Upper lobe of left lung (tissue), 6 donors: ENCODE results near the gene EMX1. TPM values are rescaled to one million over a fixed set of nuclear protein-coding genes. Genes with fewer than 3 reads are reported as not detected.

ENCODE experiments used
- ATAC-seq, 2 donors: fragments of 200-7000 bp; cut with Tn5 transposase; one replicate each; pipeline ENCODE4 v1.9.1; 2022; ENCODE audit warnings: mild to moderate bottlenecking in 2 of 2, moderate library complexity in 2 of 2; ENCODE audit not compliant: low FRiP score in 2 of 2
- DNase-seq, 2 donors: peaks; one replicate each; pipeline ENCODE4 v3.0.0-alpha.2; 2019 to 2020
- H3K27ac ChIP-seq, 4 donors: fragments of 200-600 bp; sonication (generic); one replicate each; pipeline ENCODE4 v1.5.1; 2016 to 2019
- H3K27me3 ChIP-seq, 4 donors: fragments of 200-600 bp; sonication (generic); one replicate each; pipeline ENCODE4 v1.5.1; 2017 to 2019
- H3K36me3 ChIP-seq, 4 donors: fragments of 200-600 bp; sonication (generic); one replicate each; pipeline ENCODE4 v1.5.1; 2016 to 2019
- H3K4me1 ChIP-seq, 4 donors: fragments of 200-600 bp; sonication (generic); one replicate each; pipeline ENCODE4 v1.5.1; 2018 to 2019
- H3K4me3 ChIP-seq, 4 donors: fragments of 200-600 bp; sonication (generic); one replicate each; pipeline ENCODE4 v1.5.1; 2017 to 2019; ENCODE audit warnings: mild to moderate bottlenecking in 2 of 4, moderate library complexity in 1 of 4
- H3K9me3 ChIP-seq, 4 donors: fragments of 200-600 bp; sonication (generic); one replicate each; pipeline ENCODE4 v1.5.1; 2018 to 2019
- EP300 ChIP-seq, 4 donors: sonication (generic); formaldehyde crosslinking; IDR thresholded peaks; one replicate each; pipeline ENCODE4 v1.5.1; 2017; ENCODE audit warnings: antibody characterized with exemption in 4 of 4, control low read depth in 2 of 4
- POLR2A ChIP-seq, 4 donors: fragments of 450-650 bp; IDR thresholded peaks; one replicate each; pipeline ENCODE4 v1.5.1; 2016 to 2017; ENCODE audit warnings: antibody characterized with exemption in 4 of 4, mild to moderate bottlenecking in 2 of 4
- POLR2AphosphoS5 ChIP-seq, 2 donors: sonication (generic); formaldehyde crosslinking; IDR thresholded peaks; one replicate each; pipeline ENCODE4 v1.5.1; 2017; ENCODE audit warnings: antibody characterized with exemption in 2 of 2
- WGBS, 2 donors: methylation state at CpG; one replicate each; pipeline ENCODE4 v1.1.5; 2017 to 2018; 5-methylcytosine and 5-hydroxymethylcytosine counted together
- total RNA-seq, 6 donors: library from RNA; depleted of rRNA in 4 of 6; stranded (reverse); fragments of >200 nt in 4 of 6; gene quantifications; one replicate each; pipeline versions ENCODE4 v1.1.0 to v1.2.1, GENCODE V29; 2016 to 2021
- TF ChIP-seq, protein P1 (sequence below), 6 experiments: fragments of 450-650 bp in 4 of 6; fragments of 200-600 bp in 2 of 6; sonication (generic) in 2 of 6; IDR thresholded peaks; one replicate each; pipeline ENCODE4 v1.5.1; 2016 to 2019; ENCODE audit warnings: antibody characterized with exemption in 6 of 6
- donor health status: DM: no; HTN: no; CAD: no; lungs with moderate emphysema.
- donor health status: DM: no; HTN: yes; CAD: no; lungs with severe emphysema.

EMX1 gene
- total RNA-seq, 6 donors from 2014 or later = not detected

DNA sequence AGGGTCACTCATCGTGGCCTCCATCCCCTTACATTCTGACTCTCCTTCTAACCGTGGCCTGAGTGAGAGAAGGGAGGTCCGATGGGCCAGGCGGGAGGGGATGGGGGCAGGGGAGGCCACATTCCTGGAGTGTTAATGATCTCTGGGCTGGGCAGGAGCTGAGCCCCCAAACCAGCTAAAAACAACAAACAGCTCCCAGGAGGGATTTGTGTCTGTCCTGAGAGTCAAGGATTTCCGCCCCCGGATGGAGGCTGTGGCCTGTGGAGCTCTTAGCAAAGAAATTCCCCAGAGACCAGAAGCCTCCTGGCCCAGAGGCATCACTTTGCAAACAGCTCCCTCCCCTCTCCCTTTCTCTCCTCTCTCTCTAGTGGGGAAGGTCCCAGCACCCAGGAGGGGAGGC, 23.5 kb downstream of the EMX1 start:
- TF ChIP-seq POLR2A (IDR thresholded peaks at IDR 0.05) = no peak
- TF ChIP-seq, protein P1, sequence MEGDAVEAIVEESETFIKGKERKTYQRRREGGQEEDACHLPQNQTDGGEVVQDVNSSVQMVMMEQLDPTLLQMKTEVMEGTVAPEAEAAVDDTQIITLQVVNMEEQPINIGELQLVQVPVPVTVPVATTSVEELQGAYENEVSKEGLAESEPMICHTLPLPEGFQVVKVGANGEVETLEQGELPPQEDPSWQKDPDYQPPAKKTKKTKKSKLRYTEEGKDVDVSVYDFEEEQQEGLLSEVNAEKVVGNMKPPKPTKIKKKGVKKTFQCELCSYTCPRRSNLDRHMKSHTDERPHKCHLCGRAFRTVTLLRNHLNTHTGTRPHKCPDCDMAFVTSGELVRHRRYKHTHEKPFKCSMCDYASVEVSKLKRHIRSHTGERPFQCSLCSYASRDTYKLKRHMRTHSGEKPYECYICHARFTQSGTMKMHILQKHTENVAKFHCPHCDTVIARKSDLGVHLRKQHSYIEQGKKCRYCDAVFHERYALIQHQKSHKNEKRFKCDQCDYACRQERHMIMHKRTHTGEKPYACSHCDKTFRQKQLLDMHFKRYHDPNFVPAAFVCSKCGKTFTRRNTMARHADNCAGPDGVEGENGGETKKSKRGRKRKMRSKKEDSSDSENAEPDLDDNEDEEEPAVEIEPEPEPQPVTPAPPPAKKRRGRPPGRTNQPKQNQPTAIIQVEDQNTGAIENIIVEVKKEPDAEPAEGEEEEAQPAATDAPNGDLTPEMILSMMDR (IDR thresholded peaks at IDR 0.05) = no peak
- TF ChIP-seq EP300 (IDR thresholded peaks at IDR 0.05) = no peak
- no peak for TF ChIP-seq POLR2AphosphoS5 (IDR thresholded peaks at IDR 0.05)
- Histone ChIP-seq H3K9me3 (no peaks in the 10 kb centered on the region), H3K27me3 (no peaks in the 10 kb centered on the region), H3K27ac (no peak overlapping the region), H3K36me3 (peaks cover 0 to 22% (median 3%) of the 10 kb centered on the region in 4 donors), H3K4me1 (no peaks in the 10 kb centered on the region), H3K4me3 (no peak overlapping the region)
- DNase-seq = no peak
- 69 to 85% methylated on average over 6 of the region's 6 CpGs for WGBS, 2 donors
- no peak for ATAC-seq

DNA sequence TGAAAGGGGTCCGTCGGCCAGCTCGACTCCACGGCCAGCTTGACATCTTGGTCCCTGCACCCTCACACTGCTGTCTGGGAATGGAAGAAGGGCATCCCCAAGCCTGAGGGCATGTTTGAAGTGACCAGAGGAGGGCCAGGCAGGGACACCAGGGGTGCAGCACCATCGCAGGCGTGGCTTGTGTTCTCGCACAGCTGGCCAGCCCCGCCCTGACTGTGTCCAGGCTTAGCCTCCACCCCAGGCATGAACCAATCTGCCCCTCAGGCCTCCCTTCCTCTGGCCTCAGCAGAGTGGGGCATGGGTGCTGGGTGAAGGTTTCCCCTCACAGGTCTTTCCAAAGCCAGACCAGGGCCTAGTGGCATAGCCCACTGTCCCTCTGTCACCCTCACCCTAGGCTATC, 25.0 kb downstream of the EMX1 start:
- peaks cover 0 to 22% (median 3%) of the 10 kb centered on the region in 4 donors for H3K36me3 ChIP-seq
- TF ChIP-seq, protein P1 (IDR thresholded peaks at IDR 0.05) = no peak
- TF ChIP-seq POLR2A (IDR thresholded peaks at IDR 0.05) = no peak
- no peaks in the 10 kb centered on the region for H3K9me3 ChIP-seq
- no peak for DNase-seq
- no peaks in the 10 kb centered on the region for H3K27me3 ChIP-seq
- no peak for ATAC-seq
- no peak overlapping the region for H3K4me3 ChIP-seq
- 94 to 100% methylated on average over 3 to 8 of the region's 8 CpGs for WGBS, 2 donors
- H3K27ac ChIP-seq = no peak overlapping the region
- H3K4me1 ChIP-seq = no peaks in the 10 kb centered on the region

DNA sequence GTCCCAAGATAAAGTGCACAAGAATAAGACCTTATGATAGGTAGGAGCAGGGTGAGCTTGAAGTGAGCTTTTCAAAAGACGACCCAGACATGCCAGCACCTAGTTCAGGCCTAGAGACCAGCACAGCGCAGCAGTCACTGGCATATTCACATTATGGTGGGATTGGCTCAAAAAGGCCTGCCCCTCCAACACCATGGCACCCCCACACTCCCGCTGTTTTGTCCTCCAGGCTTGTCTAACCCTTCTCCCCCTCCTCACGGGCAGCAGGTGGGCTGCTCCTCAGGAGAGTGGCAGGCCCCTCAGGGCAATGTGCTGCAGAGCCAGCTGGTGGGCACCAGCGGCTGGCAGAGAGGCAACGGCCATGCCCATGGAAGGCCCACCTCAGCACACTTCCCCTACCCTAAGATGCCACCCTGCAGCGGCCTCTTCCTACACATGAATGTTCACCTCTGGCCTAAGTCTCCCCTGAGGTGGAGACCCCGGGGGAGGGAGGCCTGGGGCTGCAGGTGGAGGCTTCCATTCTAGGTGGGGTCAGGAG, 25.6 kb downstream of the EMX1 start:
- H3K27ac ChIP-seq = no peak overlapping the region
- H3K4me3 ChIP-seq = no peak overlapping the region
- 96 to 100% methylated on average over 3 to 8 of the region's 8 CpGs for WGBS, 2 donors
- peaks cover 0 to 22% (median 3%) of the 10 kb centered on the region in 4 donors for H3K36me3 ChIP-seq
- ATAC-seq = no peak
- no peak for DNase-seq
- H3K27me3 ChIP-seq = no peaks in the 10 kb centered on the region
- H3K9me3 ChIP-seq = no peaks in the 10 kb centered on the region
- TF ChIP-seq, protein P1 (IDR thresholded peaks at IDR 0.05) = no peak
- TF ChIP-seq POLR2AphosphoS5 (IDR thresholded peaks at IDR 0.05) (no peak), POLR2A (IDR thresholded peaks at IDR 0.05) (no peak), EP300 (IDR thresholded peaks at IDR 0.05) (no peak)
- H3K4me1 ChIP-seq = no peaks in the 10 kb centered on the region

DNA sequence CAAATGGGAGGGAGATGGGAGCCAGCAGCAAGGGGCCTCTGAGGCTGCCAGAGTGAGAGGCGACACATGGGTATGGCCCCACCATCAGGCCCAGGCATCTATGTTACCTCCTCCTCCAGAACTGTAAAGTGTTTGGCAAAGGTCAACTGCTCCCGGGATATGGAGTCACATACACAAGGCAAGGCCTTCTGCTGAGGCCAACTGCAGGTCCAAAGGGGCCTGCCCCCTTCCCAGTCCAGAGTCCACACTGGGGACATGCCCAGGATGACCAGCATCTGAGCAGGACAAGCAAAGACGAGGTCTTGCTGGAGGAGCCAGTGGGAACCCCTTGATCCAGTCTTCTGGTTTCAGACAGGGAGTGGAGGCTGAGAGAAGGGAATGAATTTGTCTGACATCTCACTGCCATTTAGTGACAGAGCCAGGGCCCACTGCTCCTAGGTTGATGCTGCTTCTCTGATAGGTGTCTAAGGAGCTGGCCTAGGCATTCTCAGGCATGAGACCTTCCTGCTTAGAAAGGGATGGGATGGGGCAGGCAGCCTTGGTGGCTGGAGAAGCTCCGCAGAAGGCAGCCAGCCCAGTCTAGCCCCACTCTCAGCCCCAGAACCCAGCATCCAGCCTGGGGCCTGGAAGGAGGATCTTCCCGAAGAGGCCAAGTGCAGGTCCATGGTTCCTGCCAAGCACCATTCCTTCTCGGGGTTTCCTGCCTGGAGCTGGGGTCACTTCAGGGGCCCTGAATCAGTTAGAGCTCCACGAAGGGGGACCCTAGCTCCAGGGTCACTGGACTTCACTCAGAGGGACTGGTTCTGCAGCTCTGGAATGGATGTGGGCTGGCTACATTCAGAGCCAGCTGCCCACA, 26.4 kb downstream of the EMX1 start:
- Histone ChIP-seq H3K36me3 (peaks cover 0 to 22% (median 3%) of the 10 kb centered on the region in 4 donors), H3K27me3 (no peaks in the 10 kb centered on the region), H3K27ac (no peak overlapping the region), H3K4me1 (no peaks in the 10 kb centered on the region), H3K4me3 (no peak overlapping the region), H3K9me3 (no peaks in the 10 kb centered on the region)
- 96% methylated on average over 7 of the region's 7 CpGs; no CpG with 5 or more reads in 1 of the 2 donors for WGBS, 2 donors
- TF ChIP-seq EP300 (IDR thresholded peaks at IDR 0.05) (no peak), POLR2AphosphoS5 (IDR thresholded peaks at IDR 0.05) (no peak), POLR2A (IDR thresholded peaks at IDR 0.05) (no peak)
- TF ChIP-seq, protein P1 (IDR thresholded peaks at IDR 0.05) = no peak
- DNase-seq (no peak), ATAC-seq (no peak)
